NCI-H2196 (cell line): Measurements from ENCODE around the gene CHKB.

ENCODE experiments used
- DNase-seq: peaks from one replicate; lab custom pipeline; 2025; ENCODE audit not compliant: unreplicated experiment; lab: John Stamatoyannopoulos, UW

The CHKB gene

GRCh38 chr22:50531962-50532674 is 50.5 kb downstream of the CHKB start:
- no peak for DNase-seq

DNA sequence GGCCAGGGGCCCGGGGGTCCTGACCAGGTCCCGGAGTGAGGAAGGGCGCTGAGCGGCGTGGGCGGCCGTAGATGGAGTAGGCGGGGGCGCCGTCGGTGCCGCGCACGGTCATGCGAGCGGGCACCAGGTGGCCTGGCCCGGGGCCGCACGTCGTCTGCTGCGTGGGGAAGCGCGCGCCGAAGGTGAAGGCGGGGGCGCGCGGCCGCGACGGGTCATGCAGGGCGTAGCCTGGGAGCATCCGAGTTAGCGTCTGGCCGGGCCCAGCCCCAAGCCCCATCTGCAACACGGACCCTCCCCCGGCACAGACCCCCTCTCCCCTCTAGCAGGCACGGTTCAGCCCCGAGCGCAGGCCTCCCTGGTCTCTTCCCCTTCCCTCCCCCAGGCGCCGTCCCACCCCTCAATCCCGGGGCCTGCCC is 51.1 kb downstream of the CHKB start:
- peak; percentile 35 for DNase-seq

DNA sequence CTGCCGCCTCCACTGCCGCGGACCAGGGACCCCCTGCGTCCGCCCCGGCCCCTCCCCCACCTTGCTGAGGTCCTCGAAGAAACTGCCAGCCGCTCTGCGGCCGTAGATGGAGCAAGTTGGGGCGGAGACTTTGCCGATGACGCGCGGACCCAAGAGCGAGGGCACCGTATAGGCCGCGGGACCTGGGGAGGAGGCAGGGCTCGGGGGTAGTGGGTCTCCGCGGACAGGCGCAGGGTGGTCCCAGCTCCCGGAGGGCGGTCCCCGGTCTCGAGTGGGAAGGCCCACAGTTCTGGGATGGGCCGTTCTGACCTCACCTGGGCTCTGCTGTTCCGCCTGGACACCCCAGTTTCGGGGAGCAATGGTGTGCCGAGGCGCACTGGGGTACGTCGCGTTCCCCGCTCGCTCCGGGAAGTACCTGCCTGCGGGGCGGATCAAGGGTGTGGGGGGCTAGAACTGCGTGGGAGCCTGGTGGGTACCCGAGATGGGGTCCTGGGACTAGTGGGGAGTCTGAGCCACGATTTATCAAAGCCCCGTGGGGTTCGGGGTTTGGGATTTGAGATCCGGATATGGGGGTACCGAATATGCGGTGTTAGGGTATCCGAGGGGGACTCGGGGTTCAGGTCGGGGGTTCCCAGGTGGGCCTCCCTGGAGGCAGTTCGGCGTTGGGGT is 51.6 kb downstream of the CHKB start:
- peak; percentile 59 for DNase-seq

DNA sequence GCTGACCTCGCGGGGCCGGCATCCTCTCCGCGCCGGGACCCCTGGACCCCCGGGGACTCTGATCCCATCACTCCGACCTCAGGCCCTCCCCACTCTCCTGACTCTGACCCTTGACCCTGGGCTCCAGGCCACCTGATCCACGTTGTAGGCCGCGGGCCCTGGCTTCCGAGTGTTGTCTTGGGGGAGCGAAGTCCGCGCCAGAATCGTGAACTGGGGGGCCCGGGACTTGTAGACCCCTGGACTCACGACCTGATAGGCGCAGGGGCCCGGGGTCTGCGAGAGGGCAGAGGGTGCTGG is 52.1 kb downstream of the CHKB start:
- DNase-seq = no peak

GRCh38 chr22:50529897-50530579 is 52.6 kb downstream of the CHKB start, which contains the start of gene TYMP:
TYMP (minus strand) TSS chr22:50530012; CDS start chr22:50529709, 303 bp downstream.
- DNase-seq = no peak

DNA sequence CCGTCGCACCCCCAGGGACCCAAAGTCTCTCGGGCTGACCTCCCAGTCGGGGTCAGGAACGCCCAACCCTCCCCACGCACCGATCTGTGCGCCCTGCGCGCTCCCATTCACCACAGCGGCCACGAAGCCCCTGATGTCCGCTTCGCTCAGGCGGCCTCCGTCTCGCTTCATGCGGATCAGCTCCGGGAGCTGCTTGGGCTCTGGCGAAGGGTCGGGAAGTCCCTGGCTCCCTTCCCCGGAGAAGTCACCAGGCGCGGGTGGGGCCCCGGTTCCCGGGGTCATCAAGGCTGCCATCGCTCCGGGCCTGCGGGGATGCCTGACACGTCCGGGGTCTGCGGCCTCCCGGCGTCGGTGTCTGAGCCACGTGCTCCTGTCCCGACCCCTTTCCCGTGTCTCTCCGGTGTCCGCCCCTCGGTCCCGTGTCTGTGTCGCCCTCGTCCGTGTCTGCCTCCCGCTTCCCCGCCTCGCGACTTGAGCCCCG is 53.2 kb downstream of the CHKB start:
- DNase-seq = no peak
